ENCODE results near the gene MPI.

Gene MPI

DNA sequence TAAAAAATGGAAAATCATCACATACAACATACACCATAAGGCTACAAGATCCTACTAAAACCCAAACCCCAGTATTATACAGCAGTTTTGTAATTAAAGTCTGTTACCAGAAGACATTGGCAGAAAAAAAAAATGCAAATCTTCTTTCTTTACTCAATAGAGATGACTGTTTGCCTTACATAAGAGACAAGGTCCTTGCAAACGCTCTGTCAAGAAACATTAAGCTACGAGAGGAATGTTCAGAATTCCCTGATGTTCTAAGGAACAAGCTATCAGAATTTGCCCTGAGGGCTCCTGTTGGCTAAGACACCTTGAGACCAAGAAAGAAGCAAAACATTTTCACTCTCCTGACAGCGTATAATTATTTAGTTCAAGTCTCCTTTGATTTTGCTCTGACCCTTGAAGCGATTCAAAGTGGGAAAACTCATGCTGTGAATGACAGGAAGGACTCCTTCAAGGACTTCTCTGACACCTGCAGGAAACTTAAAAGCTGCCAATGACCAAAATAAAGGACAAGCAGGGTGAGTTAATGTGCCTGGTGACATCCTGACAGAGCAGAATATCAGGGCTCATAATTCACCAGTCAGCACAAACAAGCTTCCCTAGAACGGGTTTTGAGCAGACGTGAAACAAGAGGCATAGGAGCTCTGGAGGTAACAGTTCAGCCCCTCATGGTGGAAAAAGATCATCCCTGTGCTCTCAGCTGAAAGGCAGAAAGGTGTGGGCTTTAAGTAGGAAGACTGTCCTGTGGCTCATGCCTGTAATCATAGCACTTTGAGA lies 19.2 kb upstream of the MPI start:
- peak overlapping the region; percentile 65 for H3K4me3 Mint-ChIP-seq
- no peak for DNase-seq
- H3K9me3 Mint-ChIP-seq = peaks cover 6% of the 10 kb centered on the region
- peaks cover 15% of the 10 kb centered on the region for H3K36me3 Mint-ChIP-seq (ENCODE audit: low read depth)
- TF ChIP-seq, protein P1, sequence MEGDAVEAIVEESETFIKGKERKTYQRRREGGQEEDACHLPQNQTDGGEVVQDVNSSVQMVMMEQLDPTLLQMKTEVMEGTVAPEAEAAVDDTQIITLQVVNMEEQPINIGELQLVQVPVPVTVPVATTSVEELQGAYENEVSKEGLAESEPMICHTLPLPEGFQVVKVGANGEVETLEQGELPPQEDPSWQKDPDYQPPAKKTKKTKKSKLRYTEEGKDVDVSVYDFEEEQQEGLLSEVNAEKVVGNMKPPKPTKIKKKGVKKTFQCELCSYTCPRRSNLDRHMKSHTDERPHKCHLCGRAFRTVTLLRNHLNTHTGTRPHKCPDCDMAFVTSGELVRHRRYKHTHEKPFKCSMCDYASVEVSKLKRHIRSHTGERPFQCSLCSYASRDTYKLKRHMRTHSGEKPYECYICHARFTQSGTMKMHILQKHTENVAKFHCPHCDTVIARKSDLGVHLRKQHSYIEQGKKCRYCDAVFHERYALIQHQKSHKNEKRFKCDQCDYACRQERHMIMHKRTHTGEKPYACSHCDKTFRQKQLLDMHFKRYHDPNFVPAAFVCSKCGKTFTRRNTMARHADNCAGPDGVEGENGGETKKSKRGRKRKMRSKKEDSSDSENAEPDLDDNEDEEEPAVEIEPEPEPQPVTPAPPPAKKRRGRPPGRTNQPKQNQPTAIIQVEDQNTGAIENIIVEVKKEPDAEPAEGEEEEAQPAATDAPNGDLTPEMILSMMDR (IDR thresholded peaks at IDR 0.05) = no peak
- H3K4me1 Mint-ChIP-seq = peaks cover 37% of the 10 kb centered on the region
- peak overlapping the region; percentile 48 for H3K27ac Mint-ChIP-seq
- peaks cover 5% of the 10 kb centered on the region for H3K27me3 Mint-ChIP-seq (ENCODE audit: low read depth, poor library complexity)

DNA sequence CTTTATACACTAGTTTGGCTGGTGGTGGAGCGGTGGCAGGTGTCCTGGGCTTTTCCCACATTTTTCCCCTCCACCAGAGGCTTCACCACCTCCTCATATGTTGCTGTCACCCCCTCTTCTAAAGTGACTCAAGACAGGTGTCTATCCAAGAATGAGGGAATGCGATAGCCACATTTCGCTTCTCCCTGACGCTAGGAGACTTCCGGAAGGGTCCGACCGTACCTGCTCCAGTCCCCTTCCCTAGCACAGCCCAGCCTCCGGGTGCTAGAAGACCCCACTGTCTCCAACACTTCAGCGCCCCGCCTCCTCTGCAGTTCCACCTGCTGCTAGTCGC lies 17.2 kb upstream of the MPI start:
- no peak for DNase-seq
- Mint-ChIP-seq H3K4me1 (peaks cover 25% of the 10 kb centered on the region), H3K4me3 (peak overlapping the region; percentile 94), H3K9me3 (peaks cover 6% of the 10 kb centered on the region), H3K27me3 (ENCODE audit: low read depth, poor library complexity) (peaks cover 4% of the 10 kb centered on the region), H3K27ac (peak overlapping the region; percentile 57), H3K36me3 (ENCODE audit: low read depth) (peaks cover 7% of the 10 kb centered on the region)
- TF ChIP-seq, protein P1 (IDR thresholded peaks at IDR 0.05) = no peak

DNA sequence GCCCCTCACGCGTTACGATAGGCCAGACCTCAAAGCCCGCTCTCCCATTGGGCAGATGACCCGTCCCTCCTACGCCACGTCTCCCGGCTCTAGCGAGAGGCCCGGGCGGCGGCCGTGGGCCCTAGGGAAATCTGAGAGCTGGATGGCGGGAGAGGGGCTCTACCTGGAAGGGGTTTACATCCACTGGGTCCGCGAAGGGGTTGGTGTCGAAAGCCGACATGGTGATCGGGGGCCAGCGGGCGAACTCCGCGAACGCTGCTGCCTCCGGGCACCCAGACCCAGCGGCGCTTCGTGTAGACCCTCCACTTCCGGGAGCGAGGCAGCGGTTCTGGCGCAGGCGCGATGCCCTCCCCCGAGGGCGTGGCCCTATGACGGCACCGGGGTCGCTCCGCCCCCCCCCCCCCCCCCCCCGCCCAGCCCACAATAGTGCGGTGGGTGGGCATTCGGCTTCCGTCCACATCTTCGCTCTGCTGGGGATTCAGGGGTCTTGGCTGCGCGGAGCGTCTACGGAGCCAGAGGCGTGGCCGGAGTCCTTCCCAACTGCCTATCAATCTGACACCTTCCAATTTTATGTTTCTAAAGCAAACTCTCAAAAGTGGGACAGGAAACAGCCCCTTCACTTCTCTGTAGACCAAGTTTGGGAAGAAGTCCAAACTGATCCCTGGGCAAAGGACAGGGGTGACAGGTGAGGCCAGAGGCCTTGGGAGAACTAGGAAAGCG lies 16.6 kb upstream of the MPI start, which contains the start of gene SCAMP2:
Gene SCAMP2, minus strand, starts transcription at position 330 of the 720 bp plus-strand sequence. Its CDS starts 110 bp downstream, at position 220.
- DNase-seq = peak; percentile 91
- TF ChIP-seq, protein P1 (IDR thresholded peaks at IDR 0.05) = no peak
- Mint-ChIP-seq H3K27ac (peak within 1 kb of the TSS; percentile 90), H3K9me3 (peaks cover under 1% of the 10 kb centered on the region), H3K27me3 (ENCODE audit: low read depth, poor library complexity) (peaks cover 4% of the 10 kb centered on the region), H3K4me1 (peaks cover 25% of the 10 kb centered on the region), H3K36me3 (ENCODE audit: low read depth) (peaks cover 2% of the 10 kb centered on the region), H3K4me3 (peak within 1 kb of the TSS; percentile 94)

DNA sequence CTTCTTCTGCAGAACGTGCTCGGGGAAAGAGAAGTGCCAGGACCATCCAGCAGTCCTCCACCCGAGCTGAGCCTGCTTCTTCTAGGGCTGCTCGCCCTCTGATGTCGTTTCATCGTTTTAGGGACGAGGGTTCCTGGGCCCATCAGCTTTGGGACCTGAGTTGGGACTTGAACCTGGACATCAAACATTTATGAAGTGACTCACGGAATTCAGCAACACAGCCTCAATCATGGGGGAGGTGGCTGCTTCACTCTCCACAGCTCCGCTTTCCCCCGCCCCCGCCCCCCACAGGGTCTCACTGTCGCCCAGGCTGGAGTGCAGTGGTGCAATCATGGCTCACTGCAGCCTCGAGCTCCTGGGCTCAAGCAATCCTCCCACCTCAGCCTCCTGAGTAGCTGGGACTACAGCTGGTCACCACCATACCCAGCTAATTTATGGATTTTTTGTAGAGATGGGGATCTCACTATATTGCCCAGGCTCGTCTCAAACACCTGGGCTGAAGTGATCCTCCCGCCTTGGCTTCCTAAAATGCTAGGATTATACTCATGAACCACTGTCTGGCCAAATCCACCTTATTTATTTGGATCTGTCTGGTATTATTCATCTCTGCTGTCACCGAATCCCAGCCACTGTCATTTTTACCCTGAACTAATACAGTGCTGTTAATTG lies 16.0 kb upstream of the MPI start:
- no peak overlapping the region for H3K27ac Mint-ChIP-seq
- H3K4me3 Mint-ChIP-seq = peak overlapping the region; percentile 94
- DNase-seq = peak; percentile 29
- TF ChIP-seq, protein P1 (IDR thresholded peaks at IDR 0.05) = no peak
- no peaks in the 10 kb centered on the region for H3K9me3 Mint-ChIP-seq
- H3K4me1 Mint-ChIP-seq = peaks cover 25% of the 10 kb centered on the region
- H3K36me3 Mint-ChIP-seq (ENCODE audit: low read depth) = no peaks in the 10 kb centered on the region
- H3K27me3 Mint-ChIP-seq (ENCODE audit: low read depth, poor library complexity) = peaks cover 4% of the 10 kb centered on the region

DNA sequence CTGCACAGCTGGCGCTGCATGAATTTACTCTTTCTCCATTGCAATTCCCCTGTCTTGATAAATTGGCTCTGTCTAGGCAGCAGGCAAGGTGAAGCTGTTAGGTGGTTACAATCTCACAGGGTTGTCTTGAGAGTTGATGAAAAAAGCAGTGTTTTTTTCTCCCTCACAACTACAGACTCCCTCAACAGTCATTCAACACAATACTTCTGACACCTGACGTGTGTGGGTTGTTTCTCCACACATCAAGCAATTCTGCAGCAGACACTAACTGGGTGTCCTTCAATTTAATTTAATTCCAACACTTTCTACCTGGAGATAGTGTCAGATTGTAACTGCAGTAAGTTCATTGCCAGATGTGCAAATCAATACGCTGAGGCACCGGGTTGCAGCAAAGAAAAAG lies 11.6 kb upstream of the MPI start:
- no peak overlapping the region for H3K27ac Mint-ChIP-seq
- peaks cover 4% of the 10 kb centered on the region for H3K4me1 Mint-ChIP-seq
- no peak overlapping the region for H3K4me3 Mint-ChIP-seq
- peaks cover 6% of the 10 kb centered on the region for H3K27me3 Mint-ChIP-seq (ENCODE audit: low read depth, poor library complexity)
- DNase-seq = no peak
- no peaks in the 10 kb centered on the region for H3K36me3 Mint-ChIP-seq (ENCODE audit: low read depth)
- peaks cover 5% of the 10 kb centered on the region for H3K9me3 Mint-ChIP-seq
- TF ChIP-seq, protein P1 (IDR thresholded peaks at IDR 0.05) = no peak
